GM23338 (cell line): ENCODE data around the gene RCL1. TPM values are rescaled to one million over a fixed set of nuclear protein-coding genes. Genes with fewer than 3 reads are reported as not detected.

Source experiments
- ATAC-seq: fragments of 200-7000 bp; cut with Tn5 transposase; 3 replicates; pipeline ENCODE4 v1.9.1; 2020
- DNase-seq: peaks from one replicate; pipeline ENCODE4 v3.0.0-alpha.2; 2015; ENCODE audit warnings: low spot score
- H2AFZ ChIP-seq: fragments of 200-600 bp; sonication (generic); 2 replicates; pipeline ENCODE4 v1.8.0; 2016; ENCODE audit warnings: antibody characterized with exemption, mild to moderate bottlenecking, moderate library complexity
- H3F3A ChIP-seq: fragments of 200-600 bp; sonication (generic); replicated peaks from 2 replicates; pipeline ENCODE4 v1.8.0; 2017; ENCODE audit warnings: antibody characterized with exemption, mixed run types, low read depth
- H3K27ac ChIP-seq: fragments of 200-600 bp; sonication (generic); 2 replicates; pipeline ENCODE4 v1.6.1; 2016; ENCODE audit warnings: low read depth
- H3K27me3 ChIP-seq: fragments of 200-600 bp; sonication (generic); 2 replicates; pipeline ENCODE4 v1.8.0; 2016; ENCODE audit warnings: mild to moderate bottlenecking, mixed run types, moderate library complexity; ENCODE audit not compliant: insufficient read depth
- H3K36me3 ChIP-seq: fragments of 200-600 bp; sonication (generic); 2 replicates; pipeline ENCODE4 v1.8.0; 2016; ENCODE audit warnings: mild to moderate bottlenecking; ENCODE audit not compliant: insufficient read depth
- H3K4me1 ChIP-seq: fragments of 200-600 bp; sonication (generic); 2 replicates; pipeline ENCODE4 v1.8.0; 2016; ENCODE audit warnings: mild to moderate bottlenecking, moderate library complexity; ENCODE audit not compliant: insufficient read depth
- H3K4me2 ChIP-seq: fragments of 200-600 bp; sonication (generic); 2 replicates; pipeline ENCODE4 v1.7.1; 2017; ENCODE audit warnings: mixed run types
- H3K4me3 ChIP-seq: fragments of 200-600 bp; sonication (generic); 2 replicates; pipeline ENCODE4 v1.6.1; 2016; ENCODE audit warnings: mixed run types
- H3K79me2 ChIP-seq: fragments of 200-600 bp; sonication (generic); replicated peaks from 2 replicates; pipeline ENCODE4 v1.8.0; 2017; ENCODE audit warnings: mild to moderate bottlenecking; ENCODE audit not compliant: insufficient read depth
- H3K9me2 ChIP-seq: fragments of 200-600 bp; sonication (generic); 2 replicates; pipeline ENCODE4 v1.8.0; 2017; ENCODE audit not compliant: insufficient read depth
- H4K20me1 ChIP-seq: fragments of 200-600 bp; sonication (generic); replicated peaks from 2 replicates; pipeline ENCODE4 v1.8.0; 2017; ENCODE audit warnings: mild to moderate bottlenecking; ENCODE audit not compliant: insufficient read depth
- H3K27ac Mint-ChIP-seq: 2 replicates; pipeline ENCODE4 v1.8.0; 2020; ENCODE audit warnings: inconsistent platforms, mild to moderate bottlenecking, moderate library complexity, mixed read lengths
- H3K27me3 Mint-ChIP-seq: 3 replicates; pipeline ENCODE4 v1.8.0; 2022; ENCODE audit warnings: low read depth, mild to moderate bottlenecking, moderate library complexity, mixed read lengths, inconsistent platforms; ENCODE audit not compliant: insufficient read depth, poor library complexity
- H3K36me3 Mint-ChIP-seq: 3 replicates; pipeline ENCODE4 v1.8.0; 2021; ENCODE audit warnings: low read depth, mild to moderate bottlenecking, inconsistent platforms, moderate library complexity, mixed read lengths
- H3K4me1 Mint-ChIP-seq: 3 replicates; pipeline ENCODE4 v1.8.0; 2020; ENCODE audit warnings: mild to moderate bottlenecking, inconsistent platforms, mixed read lengths
- H3K4me3 Mint-ChIP-seq: 3 replicates; pipeline ENCODE4 v1.8.0; 2021; ENCODE audit warnings: moderate library complexity, mild to moderate bottlenecking, inconsistent platforms, mixed read lengths
- H3K9me3 Mint-ChIP-seq: 3 replicates; pipeline ENCODE4 v1.8.0; 2020; ENCODE audit warnings: moderate library complexity, mild to moderate bottlenecking, inconsistent platforms, mixed read lengths
- CREB1 ChIP-seq: fragments of 250-450 bp; sonication (Bioruptor Pico); IDR thresholded peaks from 2 replicates; pipeline ENCODE4 v1.5.0; 2020; ENCODE audit warnings: low read depth, mild to moderate bottlenecking, moderate library complexity
- ETS1 ChIP-seq: IDR thresholded peaks from 2 replicates; pipeline ENCODE4 v1.6.1; 2016; ENCODE audit warnings: antibody characterized with exemption
- EZH2 ChIP-seq: fragments of 200-600 bp; sonication (generic); IDR thresholded peaks from one replicate; pipeline ENCODE4 v1.8.0; 2017; ENCODE audit warnings: antibody characterized with exemption, mild to moderate bottlenecking, low read depth; ENCODE audit not compliant: unreplicated experiment
- EZH2phosphoT487 ChIP-seq: fragments of 200-600 bp; sonication (generic); IDR thresholded peaks from one replicate; pipeline ENCODE4 v1.8.1; 2018; ENCODE audit warnings: antibody characterized with exemption; ENCODE audit not compliant: unreplicated experiment
- JUNB ChIP-seq: IDR thresholded peaks from one replicate; pipeline ENCODE4 v1.6.1; 2016; ENCODE audit warnings: antibody characterized with exemption; ENCODE audit not compliant: unreplicated experiment
- NANOG ChIP-seq: IDR thresholded peaks from 2 replicates; pipeline ENCODE4 v1.6.1; 2016; ENCODE audit warnings: antibody characterized with exemption, borderline replicate concordance
- POLR2AphosphoS5 ChIP-seq: IDR thresholded peaks from 2 replicates; pipeline ENCODE4 v1.6.1; 2016; ENCODE audit warnings: antibody characterized with exemption, low read depth
- STAT1 ChIP-seq: IDR thresholded peaks from one replicate; pipeline ENCODE4 v1.6.1; 2016; ENCODE audit warnings: antibody characterized with exemption; ENCODE audit not compliant: unreplicated experiment
- ZNF114 ChIP-seq: fragments of 250-450 bp; sonication (Bioruptor Pico); IDR thresholded peaks from 2 replicates; pipeline ENCODE4 v1.5.0; 2020; ENCODE audit warnings: mild to moderate bottlenecking, moderate library complexity
- ZNF331 ChIP-seq: fragments of 250-450 bp; sonication (Bioruptor Pico); IDR thresholded peaks from 2 replicates; pipeline ENCODE4 v1.5.0; 2020; ENCODE audit warnings: low read depth, mild to moderate bottlenecking, moderate library complexity
- ZNF462 ChIP-seq: fragments of 250-450 bp; sonication (Bioruptor Pico); IDR thresholded peaks from 2 replicates; pipeline ENCODE4 v1.5.0; 2020; ENCODE audit warnings: mild to moderate bottlenecking, moderate library complexity
- polyA plus RNA-seq: library from polyadenylated mRNA; unstranded; fragments of >200 nt; fragmentation: Nextera tagmentation; extraction: Ambion mirVana; gene quantifications from 2 replicates; pipeline ENCODE4 v1.2.1, GENCODE V29; 2016
- total RNA-seq: library from RNA; depleted of rRNA; stranded (reverse); fragments of >200 nt; shearing (Covaris generic); gene quantifications from 2 replicates; pipeline ENCODE4 v1.2.3, GENCODE V29; 2014
- TF ChIP-seq, protein P1 (sequence below), 2 experiments: fragments of 200-600 bp in 1 of 2; sonication (generic) in 1 of 2; conservative IDR thresholded peaks; 2 replicates each; pipeline versions ENCODE4 v1.5.1 to v1.6.1; 2016 to 2017; ENCODE audit warnings: antibody characterized with exemption in 2 of 2, low read depth in 2 of 2, mild to moderate bottlenecking in 2 of 2, moderate library complexity in 1 of 2
- TF ChIP-seq, protein P2 (sequence below): IDR thresholded peaks from one replicate; pipeline ENCODE4 v1.6.1; 2018; ENCODE audit warnings: antibody characterized with exemption; ENCODE audit not compliant: unreplicated experiment

The RCL1 gene
- total and polyA plus RNA-seq, 2 experiments from 2014 or later: 19.3 to 41.2 TPM

DNA sequence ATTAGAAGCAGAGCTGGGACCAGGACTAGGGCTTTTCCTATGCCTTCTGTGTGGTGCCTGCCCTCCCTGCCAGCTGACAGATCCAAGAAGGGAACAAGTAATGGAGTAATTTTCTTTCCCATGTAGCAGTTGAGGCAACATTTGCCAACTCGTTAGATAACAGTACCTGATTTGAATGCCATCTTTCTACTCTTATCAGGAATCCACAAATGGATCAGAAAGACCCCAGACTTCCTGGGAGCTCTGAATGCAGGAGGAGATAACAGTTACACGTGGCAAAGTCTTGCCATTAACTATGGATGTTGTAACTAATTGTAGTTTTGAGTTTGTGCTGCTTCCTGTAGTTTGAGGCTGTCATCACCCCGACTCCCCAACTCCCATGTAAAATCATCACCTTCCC, 39.2 kb downstream of the RCL1 start:
- Histone ChIP-seq H2AFZ (no peak overlapping the region), H4K20me1 (peaks cover 33% of the 10 kb centered on the region), H3K27me3 (no peaks in the 10 kb centered on the region), H3K27ac (no peak overlapping the region), H3K4me2 (no peak overlapping the region), H3F3A (no peaks in the 10 kb centered on the region), H3K36me3 (no peaks in the 10 kb centered on the region), H3K9me2 (no peaks in the 10 kb centered on the region), H3K4me1 (no peaks in the 10 kb centered on the region), H3K4me3 (no peak overlapping the region), H3K79me2 (peaks cover 57% of the 10 kb centered on the region)
- no peak overlapping the region for H3K27ac Mint-ChIP-seq
- H3K27me3 Mint-ChIP-seq: peaks cover 1% of the 10 kb centered on the region
- no peak overlapping the region for H3K4me3 Mint-ChIP-seq
- DNase-seq: no peak
- peaks cover 32% of the 10 kb centered on the region for H3K36me3 Mint-ChIP-seq
- no peaks in the 10 kb centered on the region for H3K9me3 Mint-ChIP-seq
- H3K4me1 Mint-ChIP-seq: peaks cover 11% of the 10 kb centered on the region
- ATAC-seq: no peak
- TF ChIP-seq EZH2: no peak
- no peak for TF ChIP-seq CREB1 (CRISPR knock-in tag)
- no peak for TF ChIP-seq EZH2phosphoT487
- TF ChIP-seq JUNB: no peak
- TF ChIP-seq STAT1: no peak
- no peak for TF ChIP-seq ZNF331
- no peak for TF ChIP-seq NANOG
- TF ChIP-seq, protein P1, sequence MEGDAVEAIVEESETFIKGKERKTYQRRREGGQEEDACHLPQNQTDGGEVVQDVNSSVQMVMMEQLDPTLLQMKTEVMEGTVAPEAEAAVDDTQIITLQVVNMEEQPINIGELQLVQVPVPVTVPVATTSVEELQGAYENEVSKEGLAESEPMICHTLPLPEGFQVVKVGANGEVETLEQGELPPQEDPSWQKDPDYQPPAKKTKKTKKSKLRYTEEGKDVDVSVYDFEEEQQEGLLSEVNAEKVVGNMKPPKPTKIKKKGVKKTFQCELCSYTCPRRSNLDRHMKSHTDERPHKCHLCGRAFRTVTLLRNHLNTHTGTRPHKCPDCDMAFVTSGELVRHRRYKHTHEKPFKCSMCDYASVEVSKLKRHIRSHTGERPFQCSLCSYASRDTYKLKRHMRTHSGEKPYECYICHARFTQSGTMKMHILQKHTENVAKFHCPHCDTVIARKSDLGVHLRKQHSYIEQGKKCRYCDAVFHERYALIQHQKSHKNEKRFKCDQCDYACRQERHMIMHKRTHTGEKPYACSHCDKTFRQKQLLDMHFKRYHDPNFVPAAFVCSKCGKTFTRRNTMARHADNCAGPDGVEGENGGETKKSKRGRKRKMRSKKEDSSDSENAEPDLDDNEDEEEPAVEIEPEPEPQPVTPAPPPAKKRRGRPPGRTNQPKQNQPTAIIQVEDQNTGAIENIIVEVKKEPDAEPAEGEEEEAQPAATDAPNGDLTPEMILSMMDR (conservative IDR thresholded peaks at IDR 0.05; ENCODE audit: low read depth in 2 of 2): no peak
- TF ChIP-seq, protein P2, sequence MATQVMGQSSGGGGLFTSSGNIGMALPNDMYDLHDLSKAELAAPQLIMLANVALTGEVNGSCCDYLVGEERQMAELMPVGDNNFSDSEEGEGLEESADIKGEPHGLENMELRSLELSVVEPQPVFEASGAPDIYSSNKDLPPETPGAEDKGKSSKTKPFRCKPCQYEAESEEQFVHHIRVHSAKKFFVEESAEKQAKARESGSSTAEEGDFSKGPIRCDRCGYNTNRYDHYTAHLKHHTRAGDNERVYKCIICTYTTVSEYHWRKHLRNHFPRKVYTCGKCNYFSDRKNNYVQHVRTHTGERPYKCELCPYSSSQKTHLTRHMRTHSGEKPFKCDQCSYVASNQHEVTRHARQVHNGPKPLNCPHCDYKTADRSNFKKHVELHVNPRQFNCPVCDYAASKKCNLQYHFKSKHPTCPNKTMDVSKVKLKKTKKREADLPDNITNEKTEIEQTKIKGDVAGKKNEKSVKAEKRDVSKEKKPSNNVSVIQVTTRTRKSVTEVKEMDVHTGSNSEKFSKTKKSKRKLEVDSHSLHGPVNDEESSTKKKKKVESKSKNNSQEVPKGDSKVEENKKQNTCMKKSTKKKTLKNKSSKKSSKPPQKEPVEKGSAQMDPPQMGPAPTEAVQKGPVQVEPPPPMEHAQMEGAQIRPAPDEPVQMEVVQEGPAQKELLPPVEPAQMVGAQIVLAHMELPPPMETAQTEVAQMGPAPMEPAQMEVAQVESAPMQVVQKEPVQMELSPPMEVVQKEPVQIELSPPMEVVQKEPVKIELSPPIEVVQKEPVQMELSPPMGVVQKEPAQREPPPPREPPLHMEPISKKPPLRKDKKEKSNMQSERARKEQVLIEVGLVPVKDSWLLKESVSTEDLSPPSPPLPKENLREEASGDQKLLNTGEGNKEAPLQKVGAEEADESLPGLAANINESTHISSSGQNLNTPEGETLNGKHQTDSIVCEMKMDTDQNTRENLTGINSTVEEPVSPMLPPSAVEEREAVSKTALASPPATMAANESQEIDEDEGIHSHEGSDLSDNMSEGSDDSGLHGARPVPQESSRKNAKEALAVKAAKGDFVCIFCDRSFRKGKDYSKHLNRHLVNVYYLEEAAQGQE: no peak
- TF ChIP-seq ZNF462 (CRISPR knock-in tag): no peak
- TF ChIP-seq ETS1: no peak
- TF ChIP-seq POLR2AphosphoS5: no peak
- TF ChIP-seq ZNF114 (CRISPR knock-in tag): no peak
